B cell (primary cell): ENCODE data around the gene COG6. TPM values are rescaled to one million over a fixed set of nuclear protein-coding genes. Genes with fewer than 3 reads are reported as not detected.

Experiments used
- ATAC-seq: fragments of 200-7000 bp; cut with Tn5 transposase; one replicate; pipeline ENCODE4 v1.10.0; 2021; ENCODE audit warnings: low read depth, mild to moderate bottlenecking, moderate number of reproducible peaks, moderate library complexity
- CTCF ChIA-PET: fragments of 350-600 bp; sonication (Branson Sonifier 250); formaldehyde crosslinking; loops from one replicate; lab custom pipeline; 2021; ENCODE audit warnings: antibody characterized with exemption, inconsistent platforms; lab: Charles Lee
- POLR2A ChIA-PET: fragments of 350-600 bp; sonication (Branson Sonifier 250); formaldehyde crosslinking; loops from one replicate; lab custom pipeline; 2021; ENCODE audit warnings: antibody characterized with exemption; lab: Charles Lee
- DNase-seq: peaks from one replicate; pipeline ENCODE4 v3.0.0; 2013
- H2AFZ ChIP-seq: 2 replicates; pipeline ENCODE4 v1.6.1; 2012; ENCODE audit warnings: mild to moderate bottlenecking, low read depth, low read length; ENCODE audit not compliant: insufficient read depth, poor library complexity, severe bottlenecking
- H3K27ac ChIP-seq, 2 donors: 1 replicate in 1 of 2; 2 replicates in 1 of 2; pipeline ENCODE4 v1.5.1; 2012 to 2013; ENCODE audit warnings: low read length in 2 of 2, mild to moderate bottlenecking in 2 of 2, moderate library complexity in 1 of 2
- H3K27me3 ChIP-seq, 4 experiments: fragments of 200-600 bp in 1 of 4; sonication (generic) in 1 of 4; replicated peaks in 1 of 4; 1 replicate in 2 of 4; 2 replicates in 2 of 4; pipeline versions ENCODE4 v1.6.1 to v1.7.0; 2013 to 2016; ENCODE audit warnings: low read length in 3 of 4, mild to moderate bottlenecking in 2 of 4, mixed read lengths in 1 of 4, moderate library complexity in 1 of 4; ENCODE audit not compliant: insufficient read depth in 4 of 4, control insufficient read depth in 3 of 4; ENCODE audit errors: control extremely low read depth in 1 of 4
- H3K36me3 ChIP-seq, 2 experiments: replicated peaks in 1 of 2; 1 replicate in 1 of 2; 2 replicates in 1 of 2; pipeline versions ENCODE4 v1.6.1 to v1.7.1; 2013; ENCODE audit warnings: low read length in 1 of 2; ENCODE audit not compliant: insufficient read depth in 2 of 2, control insufficient read depth in 1 of 2; ENCODE audit errors: control extremely low read depth in 1 of 2, extremely low read depth in 1 of 2
- H3K4me1 ChIP-seq, 2 donors: fragments of 200-600 bp in 1 of 2; sonication (generic) in 1 of 2; 1 replicate in 1 of 2; 2 replicates in 1 of 2; pipeline versions ENCODE4 v1.5.1 to v1.6.1; 2013 to 2017; ENCODE audit warnings: low read length in 2 of 2; ENCODE audit not compliant: control insufficient read depth in 2 of 2, insufficient read depth in 2 of 2
- H3K4me2 ChIP-seq: replicated peaks from 2 replicates; pipeline ENCODE3; 2012; ENCODE audit warnings: mild to moderate bottlenecking, low read depth, low read length; ENCODE audit not compliant: poor library complexity, severe bottlenecking
- H3K4me3 ChIP-seq, 5 experiments: fragments of 200-600 bp in 1 of 5; sonication (generic) in 1 of 5; 1 replicate in 3 of 5; 2 replicates in 2 of 5; pipeline versions ENCODE4 v1.5.1 to v1.7.0; 2011 to 2016; ENCODE audit warnings: low read length in 4 of 5, mild to moderate bottlenecking in 4 of 5, low read depth in 2 of 5, control low read depth in 1 of 5, moderate library complexity in 1 of 5; ENCODE audit not compliant: insufficient read depth in 1 of 5; ENCODE audit errors: control extremely low read depth in 1 of 5, extremely low read depth in 1 of 5
- H3K79me2 ChIP-seq: fragments of 200-600 bp; sonication (generic); one replicate; pipeline ENCODE4 v1.6.0; 2016; ENCODE audit warnings: low read length; ENCODE audit not compliant: control insufficient read depth, insufficient read depth
- H3K9ac ChIP-seq: fragments of 200-600 bp; sonication (generic); 2 replicates; pipeline ENCODE4 v1.6.1; 2017; ENCODE audit warnings: mild to moderate bottlenecking, low read length, moderate library complexity
- H3K9me3 ChIP-seq, 3 donors: one replicate each; pipeline versions ENCODE4 v1.6.1 to v1.7.1; 2013; ENCODE audit warnings: low read length in 2 of 3; ENCODE audit not compliant: control insufficient read depth in 2 of 3, insufficient read depth in 1 of 3; ENCODE audit errors: control extremely low read depth in 1 of 3
- H4K20me1 ChIP-seq: 2 replicates; pipeline ENCODE4 v1.6.0; 2012; ENCODE audit warnings: mild to moderate bottlenecking, low read length; ENCODE audit not compliant: insufficient read depth, control insufficient read depth, poor library complexity, severe bottlenecking
- H3K27ac Mint-ChIP-seq: one replicate; pipeline ENCODE4 v1.8.0; 2021; ENCODE audit warnings: mixed read lengths
- H3K27me3 Mint-ChIP-seq: one replicate; pipeline ENCODE4 v1.8.0; 2021; ENCODE audit warnings: mixed read lengths
- H3K4me1 Mint-ChIP-seq: one replicate; pipeline ENCODE4 v1.8.0; 2021; ENCODE audit warnings: mixed read lengths
- H3K4me3 Mint-ChIP-seq: one replicate; pipeline ENCODE4 v1.8.0; 2021; ENCODE audit warnings: mixed read lengths
- H3K9me3 Mint-ChIP-seq: one replicate; pipeline ENCODE4 v1.8.0; 2022; ENCODE audit warnings: mixed read lengths; ENCODE audit not compliant: insufficient read depth
- CTCF ChIP-seq: fragments of 200-600 bp; IDR thresholded peaks from one replicate; pipeline ENCODE4 v1.8.0; 2022; ENCODE audit warnings: antibody characterized with exemption, mild to moderate bottlenecking
- EZH2 ChIP-seq: IDR thresholded peaks from 2 replicates; pipeline ENCODE4 v1.6.1; 2012; ENCODE audit warnings: borderline replicate concordance, low read depth, mild to moderate bottlenecking, moderate library complexity, low read length; ENCODE audit not compliant: insufficient read depth, poor library complexity, severe bottlenecking
- WGBS: methylation state at CpG from one replicate; pipeline ENCODE4 v1.1.5; 2013; ENCODE audit warnings: missing lambda C conversion rate; ENCODE audit not compliant: insufficient coverage; 5-methylcytosine and 5-hydroxymethylcytosine counted together
- intact Hi-C: fragments of 100-400 bp; cut with micrococcal nuclease; formaldehyde crosslinking; loops from one replicate; pipeline ENCODE4 v1.10.0; 2022
- polyA plus RNA-seq: library from polyadenylated mRNA; depleted of rRNA; stranded (reverse); fragments of >200 nt; gene quantifications from 2 replicates; pipeline ENCODE4 v1.2.3, GENCODE V29; 2012
- total RNA-seq, 2 donors: library from RNA; stranded (reverse); fragments of 120-200 nt in 1 of 2; gene quantifications; 1 replicate in 1 of 2; 2 replicates in 1 of 2; pipeline versions ENCODE4 v1.2.3 to v1.2.4, GENCODE V29; 2013 to 2022

Gene COG6
- total and polyA plus RNA-seq, 2 donors (not counting 1 experiment from before 2014, with no cell fraction given), result 7.7 to 49.9 TPM

DNA sequence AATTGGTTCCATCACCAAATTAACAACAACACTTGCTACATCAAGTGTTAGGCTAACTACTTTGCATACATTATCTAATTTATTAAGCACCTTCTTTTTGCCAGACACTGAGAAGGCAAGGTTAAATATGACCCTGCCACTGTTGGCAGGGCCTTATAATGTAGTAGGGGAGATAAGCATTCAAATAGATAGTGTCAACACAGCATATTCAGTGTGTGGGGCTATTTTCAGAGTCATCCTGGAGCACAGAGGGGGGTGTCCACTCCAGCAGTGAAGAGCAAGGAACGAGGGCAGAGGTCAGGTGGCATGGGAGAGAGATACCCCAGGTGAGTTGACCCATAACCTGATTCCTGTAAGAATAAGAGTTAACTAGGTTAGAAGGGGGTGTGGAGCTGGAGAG lies 121.6 kb downstream of the COG6 start:
- H3K27me3 Mint-ChIP-seq, result no peaks in the 10 kb centered on the region
- TF ChIP-seq CTCF, result no peak
- TF ChIP-seq EZH2, result no peak
- Histone ChIP-seq H3K27ac (no peak overlapping the region), H3K36me3 (no peaks in the 10 kb centered on the region), H3K79me2 (no peaks in the 10 kb centered on the region), H3K4me3 (no peak overlapping the region), H4K20me1 (no peaks in the 10 kb centered on the region), H3K9ac (no peak overlapping the region), H2AFZ (no peak overlapping the region), H3K4me2 (no peak overlapping the region), H3K9me3 (peaks cover 0 to 4% (median 0%) of the 10 kb centered on the region in 3 donors), H3K4me1 (no peaks in the 10 kb centered on the region), H3K27me3 (no peaks in the 10 kb centered on the region)
- WGBS, result 78% methylated on average over 1 of the region's 1 CpG
- intact Hi-C loops, result no loop called here
- POLR2A ChIA-PET, result no interaction called here
- DNase-seq, result no peak
- ATAC-seq, result no peak
- H3K27ac Mint-ChIP-seq, result no peak overlapping the region
- no peaks in the 10 kb centered on the region for H3K9me3 Mint-ChIP-seq
- CTCF ChIA-PET, result interaction anchor here (1.0 kb wide), 1 partner anchor 907 kb away, joined by 3 read pairs; no protein-coding TSS in a partner anchor
- no peaks in the 10 kb centered on the region for H3K4me1 Mint-ChIP-seq
- H3K4me3 Mint-ChIP-seq, result no peak overlapping the region

DNA sequence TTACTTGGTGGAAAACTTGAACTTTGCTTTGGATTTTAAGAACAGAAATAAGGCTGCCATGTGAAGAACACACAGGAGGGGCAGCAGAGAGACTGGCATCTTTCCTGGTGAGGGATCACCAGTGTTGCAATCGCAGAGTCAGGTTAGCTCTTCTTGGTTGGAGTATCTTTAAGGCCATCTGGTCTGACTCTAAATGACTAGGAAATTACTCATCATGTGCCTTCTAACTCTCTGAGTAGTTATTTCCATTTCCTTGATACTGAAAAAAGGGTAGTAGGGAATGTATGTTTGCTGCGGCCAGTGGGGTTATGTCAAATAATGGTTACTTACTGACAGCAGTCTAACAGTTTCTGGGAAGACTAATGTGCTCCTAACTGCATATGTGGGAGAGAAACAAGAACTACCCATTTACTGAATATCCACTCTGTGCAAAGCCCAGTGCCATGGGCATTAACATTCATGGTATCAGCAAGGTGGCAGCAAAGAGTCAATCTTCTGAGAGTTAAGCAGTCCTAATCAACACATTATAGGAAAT lies 122.1 kb downstream of the COG6 start:
- no peaks in the 10 kb centered on the region for H3K27me3 Mint-ChIP-seq
- Histone ChIP-seq H3K9ac (no peak overlapping the region), H3K4me1 (no peaks in the 10 kb centered on the region), H2AFZ (no peak overlapping the region), H3K9me3 (peaks cover 0 to 4% (median 0%) of the 10 kb centered on the region in 3 donors), H3K79me2 (no peaks in the 10 kb centered on the region), H3K4me3 (no peak overlapping the region), H3K4me2 (no peak overlapping the region), H4K20me1 (no peaks in the 10 kb centered on the region), H3K27me3 (no peaks in the 10 kb centered on the region), H3K36me3 (no peaks in the 10 kb centered on the region), H3K27ac (no peak overlapping the region)
- intact Hi-C loops, result loop anchor here (2.0 kb wide), 1 partner anchor 999 kb away; no protein-coding TSS in a partner anchor
- CTCF ChIA-PET, result interaction anchor here (1.0 kb wide), 2 partner anchors 18 to 906 kb away, joined by 3 read pairs; no protein-coding TSS in a partner anchor
- no peak overlapping the region for H3K27ac Mint-ChIP-seq
- H3K4me3 Mint-ChIP-seq, result no peak overlapping the region
- 60% methylated on average over 1 of the region's 2 CpGs for WGBS
- DNase-seq, result no peak
- H3K4me1 Mint-ChIP-seq, result no peaks in the 10 kb centered on the region
- POLR2A ChIA-PET, result no interaction called here
- TF ChIP-seq EZH2, result no peak
- no peak for TF ChIP-seq CTCF
- ATAC-seq, result no peak
- H3K9me3 Mint-ChIP-seq, result no peaks in the 10 kb centered on the region
